Ascending aorta (tissue), 2 donors: ENCODE results near the gene DCTN1. TPM values are rescaled to one million over a fixed set of nuclear protein-coding genes. Genes with fewer than 3 reads are reported as not detected.

Experiments
- DNase-seq, 2 donors: peaks; one replicate each; pipeline ENCODE4 v3.0.0-alpha.2; 2019; ENCODE audit warnings: low spot score in 2 of 2
- H3K27ac ChIP-seq, 2 donors: fragments of 200-600 bp; sonication (generic); one replicate each; pipeline ENCODE4 v1.5.1; 2016 to 2017; ENCODE audit warnings: mild to moderate bottlenecking in 1 of 2
- H3K27me3 ChIP-seq: fragments of 200-600 bp; sonication (generic); one replicate; pipeline ENCODE4 v1.5.1; 2017
- H3K36me3 ChIP-seq, 2 donors: fragments of 200-600 bp; sonication (generic); one replicate each; pipeline ENCODE4 v1.5.1; 2016
- H3K4me1 ChIP-seq, 2 donors: fragments of 200-600 bp; sonication (generic); one replicate each; pipeline ENCODE4 v1.5.1; 2016 to 2017; ENCODE audit warnings: mild to moderate bottlenecking in 1 of 2
- H3K4me3 ChIP-seq, 2 donors: fragments of 200-600 bp; sonication (generic); one replicate each; pipeline ENCODE4 v1.5.1; 2016 to 2017; ENCODE audit warnings: mild to moderate bottlenecking in 1 of 2
- H3K9me3 ChIP-seq, 2 donors: fragments of 200-600 bp; sonication (generic); one replicate each; pipeline ENCODE4 v1.5.1; 2016
- CTCF ChIP-seq, 3 experiments: fragments of 200-600 bp in 2 of 3; fragments of 450-650 bp in 1 of 3; sonication (generic) in 2 of 3; IDR thresholded peaks; one replicate each; pipeline ENCODE4 v1.5.1; 2016 to 2019; ENCODE audit warnings: antibody characterized with exemption in 3 of 3, mild to moderate bottlenecking in 1 of 3, moderate library complexity in 1 of 3
- intact Hi-C: fragments of 100-400 bp; cut with DNase I; formaldehyde crosslinking; loops from one replicate; pipeline ENCODE4 v1.15.1; 2023
- total RNA-seq: library from RNA; depleted of rRNA; stranded (reverse); fragments of >200 nt; gene quantifications from one replicate; pipeline ENCODE4 v1.1.0, GENCODE V29; 2016

Gene DCTN1
- total RNA-seq, 1 donor from 2014 or later = 152 TPM

GRCh38 chr2:74328573-74328972 is 51.5 kb downstream of the DCTN1 start:
- no peak for DNase-seq
- Histone ChIP-seq H3K4me1 (no peaks in the 10 kb centered on the region), H3K27me3 (no peaks in the 10 kb centered on the region), H3K27ac (no peak overlapping the region), H3K36me3 (peaks cover 9 to 23% of the 10 kb centered on the region in 2 donors), H3K9me3 (no peaks in the 10 kb centered on the region), H3K4me3 (no peak overlapping the region)
- intact Hi-C loops = no loop called here
- TF ChIP-seq CTCF (IDR thresholded peaks at IDR 0.05) = no peak

GRCh38 chr2:74328074-74328473 is 52.0 kb downstream of the DCTN1 start:
- DNase-seq = no peak
- Histone ChIP-seq H3K9me3 (no peaks in the 10 kb centered on the region), H3K4me3 (no peak overlapping the region), H3K4me1 (no peaks in the 10 kb centered on the region), H3K27me3 (no peaks in the 10 kb centered on the region), H3K27ac (no peak overlapping the region), H3K36me3 (peaks cover 9 to 23% of the 10 kb centered on the region in 2 donors)
- intact Hi-C loops = no loop called here
- no peak for TF ChIP-seq CTCF (IDR thresholded peaks at IDR 0.05)

- H3K36me3 ChIP-seq = peaks cover 9 to 23% of the 10 kb centered on the region in 2 donors
- intact Hi-C loops = no loop called here
- H3K27ac ChIP-seq = no peak overlapping the region
- TF ChIP-seq CTCF (IDR thresholded peaks at IDR 0.05) = no peak
- no peak overlapping the region for H3K4me3 ChIP-seq
- no peaks in the 10 kb centered on the region for H3K27me3 ChIP-seq
- no peaks in the 10 kb centered on the region for H3K9me3 ChIP-seq
- no peaks in the 10 kb centered on the region for H3K4me1 ChIP-seq
- no peak for DNase-seq
Measured at GRCh38 chr2:74327627-74328026, 52.5 kb downstream of the DCTN1 start.

- no peak overlapping the region for H3K27ac ChIP-seq
- TF ChIP-seq CTCF (IDR thresholded peaks at IDR 0.05) = no peak
- H3K4me3 ChIP-seq = no peak overlapping the region
- no peaks in the 10 kb centered on the region for H3K27me3 ChIP-seq
- no peaks in the 10 kb centered on the region for H3K4me1 ChIP-seq
- intact Hi-C loops = no loop called here
- peaks cover 9 to 23% of the 10 kb centered on the region in 2 donors for H3K36me3 ChIP-seq
- no peak for DNase-seq
- H3K9me3 ChIP-seq = no peaks in the 10 kb centered on the region
Measured at GRCh38 chr2:74327199-74327598, 52.9 kb downstream of the DCTN1 start.

- no peak overlapping the region for H3K4me3 ChIP-seq
- H3K4me1 ChIP-seq = no peaks in the 10 kb centered on the region
- H3K36me3 ChIP-seq = peaks cover 5 to 14% of the 10 kb centered on the region in 2 donors
- DNase-seq = no peak
- no peak for TF ChIP-seq CTCF (IDR thresholded peaks at IDR 0.05)
- H3K27me3 ChIP-seq = no peaks in the 10 kb centered on the region
- no peak overlapping the region for H3K27ac ChIP-seq
- intact Hi-C loops = no loop called here
- H3K9me3 ChIP-seq = no peaks in the 10 kb centered on the region
Measured at GRCh38 chr2:74325815-74326214, 54.3 kb downstream of the DCTN1 start.

- DNase-seq = no peak
- TF ChIP-seq CTCF (IDR thresholded peaks at IDR 0.05) = no peak
- Histone ChIP-seq H3K27me3 (no peaks in the 10 kb centered on the region), H3K4me1 (peaks cover 0 to 5% of the 10 kb centered on the region in 2 donors), H3K9me3 (no peaks in the 10 kb centered on the region), H3K4me3 (no peak overlapping the region), H3K36me3 (no peaks in the 10 kb centered on the region), H3K27ac (no peak overlapping the region)
- intact Hi-C loops = no loop called here
Measured at GRCh38 chr2:74321737-74322136, 58.4 kb downstream of the DCTN1 start.
